HEK293 (cell line): Measurements from ENCODE around the gene EPHB1.

ENCODE experiments used
- ZNF623 ChIP-seq: fragments of 450-650 bp; formaldehyde crosslinking; IDR thresholded peaks from 2 replicates; pipeline ENCODE4 v1.5.1; 2016; ENCODE audit warnings: missing biosample characterization, missing genetic modification characterization
- TF ChIP-seq, protein P1 (sequence below): fragments of 450-650 bp; formaldehyde crosslinking; IDR thresholded peaks from 2 replicates; pipeline ENCODE4 v1.5.1; 2016; ENCODE audit warnings: missing biosample characterization, missing genetic modification characterization
- TF ChIP-seq, protein P2 (sequence below): fragments of 450-650 bp; formaldehyde crosslinking; IDR thresholded peaks from 2 replicates; pipeline ENCODE4 v1.5.1; 2016; ENCODE audit warnings: missing biosample characterization, missing genetic modification characterization
- TF ChIP-seq, protein P3 (sequence below): fragments of 450-650 bp; formaldehyde crosslinking; IDR thresholded peaks from 2 replicates; pipeline ENCODE4 v1.5.1; 2016; ENCODE audit warnings: missing biosample characterization, missing genetic modification characterization
- TF ChIP-seq, protein P4 (sequence below): fragments of 450-650 bp; formaldehyde crosslinking; IDR thresholded peaks from 2 replicates; pipeline ENCODE4 v1.5.1; 2017; ENCODE audit warnings: missing biosample characterization, missing genetic modification characterization
- TF ChIP-seq, protein P5 (sequence below): fragments of 450-650 bp; formaldehyde crosslinking; IDR thresholded peaks from 2 replicates; pipeline ENCODE4 v1.5.1; 2016; ENCODE audit warnings: missing biosample characterization, missing genetic modification characterization
- TF ChIP-seq, protein P6 (sequence below): sonication (generic); formaldehyde crosslinking; IDR thresholded peaks from 2 replicates; pipeline ENCODE4 v1.8.1; 2022; ENCODE audit warnings: mild to moderate bottlenecking, moderate library complexity, missing genetic modification reagents

DNA sequence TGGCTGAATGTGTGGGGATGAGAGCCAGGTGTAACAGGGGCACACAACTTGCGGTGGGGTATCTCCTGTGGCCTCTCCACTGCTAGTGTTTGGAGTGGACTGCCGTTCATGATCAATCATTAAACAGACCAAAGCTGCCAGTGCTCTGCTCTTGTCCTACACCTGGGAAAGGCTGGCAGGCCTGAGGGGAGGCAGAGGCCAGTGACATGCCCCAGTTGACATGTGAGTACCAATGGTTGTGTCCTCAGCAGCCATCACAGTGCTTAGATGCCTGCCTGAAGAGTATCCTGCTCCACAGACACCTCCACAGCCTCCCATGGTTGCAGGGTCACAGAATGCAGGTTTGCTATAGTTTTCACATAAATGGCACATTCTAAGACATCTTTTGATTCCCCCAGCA is 348.4 kb downstream of the EPHB1 start:
- TF ChIP-seq, protein P1, sequence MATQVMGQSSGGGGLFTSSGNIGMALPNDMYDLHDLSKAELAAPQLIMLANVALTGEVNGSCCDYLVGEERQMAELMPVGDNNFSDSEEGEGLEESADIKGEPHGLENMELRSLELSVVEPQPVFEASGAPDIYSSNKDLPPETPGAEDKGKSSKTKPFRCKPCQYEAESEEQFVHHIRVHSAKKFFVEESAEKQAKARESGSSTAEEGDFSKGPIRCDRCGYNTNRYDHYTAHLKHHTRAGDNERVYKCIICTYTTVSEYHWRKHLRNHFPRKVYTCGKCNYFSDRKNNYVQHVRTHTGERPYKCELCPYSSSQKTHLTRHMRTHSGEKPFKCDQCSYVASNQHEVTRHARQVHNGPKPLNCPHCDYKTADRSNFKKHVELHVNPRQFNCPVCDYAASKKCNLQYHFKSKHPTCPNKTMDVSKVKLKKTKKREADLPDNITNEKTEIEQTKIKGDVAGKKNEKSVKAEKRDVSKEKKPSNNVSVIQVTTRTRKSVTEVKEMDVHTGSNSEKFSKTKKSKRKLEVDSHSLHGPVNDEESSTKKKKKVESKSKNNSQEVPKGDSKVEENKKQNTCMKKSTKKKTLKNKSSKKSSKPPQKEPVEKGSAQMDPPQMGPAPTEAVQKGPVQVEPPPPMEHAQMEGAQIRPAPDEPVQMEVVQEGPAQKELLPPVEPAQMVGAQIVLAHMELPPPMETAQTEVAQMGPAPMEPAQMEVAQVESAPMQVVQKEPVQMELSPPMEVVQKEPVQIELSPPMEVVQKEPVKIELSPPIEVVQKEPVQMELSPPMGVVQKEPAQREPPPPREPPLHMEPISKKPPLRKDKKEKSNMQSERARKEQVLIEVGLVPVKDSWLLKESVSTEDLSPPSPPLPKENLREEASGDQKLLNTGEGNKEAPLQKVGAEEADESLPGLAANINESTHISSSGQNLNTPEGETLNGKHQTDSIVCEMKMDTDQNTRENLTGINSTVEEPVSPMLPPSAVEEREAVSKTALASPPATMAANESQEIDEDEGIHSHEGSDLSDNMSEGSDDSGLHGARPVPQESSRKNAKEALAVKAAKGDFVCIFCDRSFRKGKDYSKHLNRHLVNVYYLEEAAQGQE (tag by site-specific recombination) = no peak
- no peak for TF ChIP-seq ZNF623 (tag by site-specific recombination)
- TF ChIP-seq, protein P2, sequence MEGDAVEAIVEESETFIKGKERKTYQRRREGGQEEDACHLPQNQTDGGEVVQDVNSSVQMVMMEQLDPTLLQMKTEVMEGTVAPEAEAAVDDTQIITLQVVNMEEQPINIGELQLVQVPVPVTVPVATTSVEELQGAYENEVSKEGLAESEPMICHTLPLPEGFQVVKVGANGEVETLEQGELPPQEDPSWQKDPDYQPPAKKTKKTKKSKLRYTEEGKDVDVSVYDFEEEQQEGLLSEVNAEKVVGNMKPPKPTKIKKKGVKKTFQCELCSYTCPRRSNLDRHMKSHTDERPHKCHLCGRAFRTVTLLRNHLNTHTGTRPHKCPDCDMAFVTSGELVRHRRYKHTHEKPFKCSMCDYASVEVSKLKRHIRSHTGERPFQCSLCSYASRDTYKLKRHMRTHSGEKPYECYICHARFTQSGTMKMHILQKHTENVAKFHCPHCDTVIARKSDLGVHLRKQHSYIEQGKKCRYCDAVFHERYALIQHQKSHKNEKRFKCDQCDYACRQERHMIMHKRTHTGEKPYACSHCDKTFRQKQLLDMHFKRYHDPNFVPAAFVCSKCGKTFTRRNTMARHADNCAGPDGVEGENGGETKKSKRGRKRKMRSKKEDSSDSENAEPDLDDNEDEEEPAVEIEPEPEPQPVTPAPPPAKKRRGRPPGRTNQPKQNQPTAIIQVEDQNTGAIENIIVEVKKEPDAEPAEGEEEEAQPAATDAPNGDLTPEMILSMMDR (tag by site-specific recombination) = no peak
- TF ChIP-seq, protein P3, sequence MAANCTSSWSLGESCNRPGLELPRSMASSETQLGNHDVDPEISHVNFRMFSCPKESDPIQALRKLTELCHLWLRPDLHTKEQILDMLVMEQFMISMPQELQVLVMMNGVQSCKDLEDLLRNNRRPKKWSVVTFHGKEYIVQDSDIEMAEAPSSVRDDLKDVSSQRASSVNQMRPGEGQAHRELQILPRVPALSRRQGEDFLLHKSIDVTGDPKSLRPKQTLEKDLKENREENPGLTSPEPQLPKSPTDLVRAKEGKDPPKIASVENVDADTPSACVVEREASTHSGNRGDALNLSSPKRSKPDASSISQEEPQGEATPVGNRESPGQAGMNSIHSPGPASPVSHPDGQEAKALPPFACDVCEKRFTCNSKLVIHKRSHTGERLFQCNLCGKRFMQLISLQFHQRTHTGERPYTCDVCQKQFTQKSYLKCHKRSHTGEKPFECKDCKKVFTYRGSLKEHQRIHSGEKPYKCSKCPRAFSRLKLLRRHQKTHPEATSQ (tag by site-specific recombination) = no peak
- TF ChIP-seq, protein P4, sequence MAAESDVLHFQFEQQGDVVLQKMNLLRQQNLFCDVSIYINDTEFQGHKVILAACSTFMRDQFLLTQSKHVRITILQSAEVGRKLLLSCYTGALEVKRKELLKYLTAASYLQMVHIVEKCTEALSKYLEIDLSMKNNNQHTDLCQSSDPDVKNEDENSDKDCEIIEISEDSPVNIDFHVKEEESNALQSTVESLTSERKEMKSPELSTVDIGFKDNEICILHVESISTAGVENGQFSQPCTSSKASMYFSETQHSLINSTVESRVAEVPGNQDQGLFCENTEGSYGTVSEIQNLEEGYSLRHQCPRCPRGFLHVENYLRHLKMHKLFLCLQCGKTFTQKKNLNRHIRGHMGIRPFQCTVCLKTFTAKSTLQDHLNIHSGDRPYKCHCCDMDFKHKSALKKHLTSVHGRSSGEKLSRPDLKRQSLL = no peak
- TF ChIP-seq, protein P5, sequence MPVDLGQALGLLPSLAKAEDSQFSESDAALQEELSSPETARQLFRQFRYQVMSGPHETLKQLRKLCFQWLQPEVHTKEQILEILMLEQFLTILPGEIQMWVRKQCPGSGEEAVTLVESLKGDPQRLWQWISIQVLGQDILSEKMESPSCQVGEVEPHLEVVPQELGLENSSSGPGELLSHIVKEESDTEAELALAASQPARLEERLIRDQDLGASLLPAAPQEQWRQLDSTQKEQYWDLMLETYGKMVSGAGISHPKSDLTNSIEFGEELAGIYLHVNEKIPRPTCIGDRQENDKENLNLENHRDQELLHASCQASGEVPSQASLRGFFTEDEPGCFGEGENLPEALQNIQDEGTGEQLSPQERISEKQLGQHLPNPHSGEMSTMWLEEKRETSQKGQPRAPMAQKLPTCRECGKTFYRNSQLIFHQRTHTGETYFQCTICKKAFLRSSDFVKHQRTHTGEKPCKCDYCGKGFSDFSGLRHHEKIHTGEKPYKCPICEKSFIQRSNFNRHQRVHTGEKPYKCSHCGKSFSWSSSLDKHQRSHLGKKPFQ = no peak
- TF ChIP-seq, protein P6, sequence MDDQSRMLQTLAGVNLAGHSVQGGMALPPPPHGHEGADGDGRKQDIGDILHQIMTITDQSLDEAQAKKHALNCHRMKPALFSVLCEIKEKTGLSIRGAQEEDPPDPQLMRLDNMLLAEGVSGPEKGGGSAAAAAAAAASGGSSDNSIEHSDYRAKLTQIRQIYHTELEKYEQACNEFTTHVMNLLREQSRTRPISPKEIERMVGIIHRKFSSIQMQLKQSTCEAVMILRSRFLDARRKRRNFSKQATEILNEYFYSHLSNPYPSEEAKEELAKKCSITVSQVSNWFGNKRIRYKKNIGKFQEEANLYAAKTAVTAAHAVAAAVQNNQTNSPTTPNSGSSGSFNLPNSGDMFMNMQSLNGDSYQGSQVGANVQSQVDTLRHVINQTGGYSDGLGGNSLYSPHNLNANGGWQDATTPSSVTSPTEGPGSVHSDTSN (CRISPR knock-in tag) = no peak
